Cardiac muscle cell (in vitro differentiated cells and primary cell): ENCODE results near the gene FKBP6. TPM values are rescaled to one million over a fixed set of nuclear protein-coding genes. Genes with fewer than 3 reads are reported as not detected.
"Not testable (repeated sequence)": the region's sequence is repeated elsewhere in the genome, so short reads cannot be mapped to it uniquely, and the experiment has no call there.

Experiments used
- DNase-seq, 2 donors: peaks; one replicate each; pipeline versions ENCODE4 v3.0.0 to v3.0.0-alpha.2; 2010 to 2017; ENCODE audit warnings: low read depth in 1 of 2, low spot score in 1 of 2
- H3K27ac ChIP-seq: fragments of 200-600 bp; sonication (generic); 2 replicates; pipeline ENCODE4 v1.5.1; 2016
- H3K27me3 ChIP-seq: fragments of 200-600 bp; sonication (generic); 2 replicates; pipeline ENCODE4 v1.6.0; 2016; ENCODE audit warnings: control low read depth
- H3K36me3 ChIP-seq: fragments of 200-600 bp; sonication (generic); 2 replicates; pipeline ENCODE4 v1.5.1; 2016; ENCODE audit warnings: control low read depth
- H3K4me1 ChIP-seq: fragments of 200-600 bp; sonication (generic); 2 replicates; pipeline ENCODE4 v1.8.1; 2017; ENCODE audit warnings: low read depth, mild to moderate bottlenecking, mixed run types
- H3K4me3 ChIP-seq: fragments of 200-600 bp; sonication (generic); 2 replicates; pipeline ENCODE4 v1.5.1; 2016; ENCODE audit warnings: mild to moderate bottlenecking
- H3K9me3 ChIP-seq: fragments of 200-600 bp; sonication (generic); 2 replicates; pipeline ENCODE4 v1.5.1; 2017; ENCODE audit warnings: low read depth, mild to moderate bottlenecking, control low read depth
- CTCF ChIP-seq: IDR thresholded peaks from 2 replicates; pipeline ENCODE4 v1.5.1; 2012; ENCODE audit warnings: low read depth, mild to moderate bottlenecking, low read length
- polyA plus RNA-seq: library from polyadenylated mRNA; unstranded; fragments of >200 nt; fragmentation: Nextera tagmentation; extraction: Ambion mirVana; gene quantifications from 2 replicates; pipeline ENCODE4 v1.2.1, GENCODE V29; 2016
- total RNA-seq: library from RNA; depleted of rRNA; stranded (reverse); fragments of >200 nt; gene quantifications from 2 replicates; pipeline ENCODE4 v1.2.3, GENCODE V29; 2016

Gene FKBP6
- total RNA-seq: not detected in 2 replicates
- polyA plus RNA-seq: 0.11 TPM in 1 of 2 replicates, not detected in the other

- H3K27me3 ChIP-seq, H3K36me3 ChIP-seq, H3K9me3 ChIP-seq, H3K4me3 ChIP-seq, H3K27ac ChIP-seq, H3K4me1 ChIP-seq, DNase-seq: not testable (repeated sequence)
Observed at GRCh38 chr7:73327922-73328321, at the start of gene FKBP6, which contains the start of gene TRIM50. Gene FKBP6, plus strand, starts transcription at chr7:73328161. Its CDS starts 268 bp downstream, at chr7:73328429. Gene TRIM50, minus strand, starts transcription at chr7:73328082. Its CDS starts 3,295 bp downstream, at chr7:73324787.

GRCh38 chr7:73297235-73297634, 30.7 kb upstream of the FKBP6 start:
- DNase-seq, H3K4me3 ChIP-seq, H3K36me3 ChIP-seq, H3K4me1 ChIP-seq, H3K27ac ChIP-seq, H3K27me3 ChIP-seq, H3K9me3 ChIP-seq: not testable (repeated sequence)

GRCh38 chr7:73297706-73298105, 30.3 kb upstream of the FKBP6 start:
- not testable (repeated sequence) for H3K27me3 ChIP-seq, H3K4me3 ChIP-seq, H3K36me3 ChIP-seq, DNase-seq, H3K9me3 ChIP-seq, H3K4me1 ChIP-seq, H3K27ac ChIP-seq

- not testable (repeated sequence) for DNase-seq, H3K36me3 ChIP-seq, H3K27ac ChIP-seq, H3K9me3 ChIP-seq, H3K4me1 ChIP-seq, H3K4me3 ChIP-seq, H3K27me3 ChIP-seq
Observed at GRCh38 chr7:73299812-73300211, 28.1 kb upstream of the FKBP6 start.

GRCh38 chr7:73301108-73301507, 26.9 kb upstream of the FKBP6 start:
- not testable (repeated sequence) for H3K9me3 ChIP-seq, DNase-seq, H3K27ac ChIP-seq, H3K27me3 ChIP-seq, H3K4me1 ChIP-seq, H3K36me3 ChIP-seq, H3K4me3 ChIP-seq

GRCh38 chr7:73302846-73303245, 25.1 kb upstream of the FKBP6 start:
- H3K27ac ChIP-seq, DNase-seq, H3K27me3 ChIP-seq, H3K4me3 ChIP-seq, H3K9me3 ChIP-seq, H3K36me3 ChIP-seq, H3K4me1 ChIP-seq: not testable (repeated sequence)

GRCh38 chr7:73303546-73303945, 24.4 kb upstream of the FKBP6 start:
- no peak for DNase-seq
- H3K4me3 ChIP-seq: no peak overlapping the region
- H3K36me3 ChIP-seq: no peaks in the 10 kb centered on the region
- H3K9me3 ChIP-seq: no peaks in the 10 kb centered on the region
- no peaks in the 10 kb centered on the region for H3K4me1 ChIP-seq
- H3K27ac ChIP-seq: no peak overlapping the region
- TF ChIP-seq CTCF: no peak
- H3K27me3 ChIP-seq: no peaks in the 10 kb centered on the region

- H3K27me3 ChIP-seq: no peaks in the 10 kb centered on the region
- H3K4me3 ChIP-seq: no peak overlapping the region
- H3K4me1 ChIP-seq: no peaks in the 10 kb centered on the region
- no peak for TF ChIP-seq CTCF
- DNase-seq: no peak
- H3K36me3 ChIP-seq: no peaks in the 10 kb centered on the region
- H3K9me3 ChIP-seq: no peaks in the 10 kb centered on the region
- no peak overlapping the region for H3K27ac ChIP-seq
Observed at GRCh38 chr7:73304071-73304470, 23.9 kb upstream of the FKBP6 start.

- DNase-seq: peak in 1 of 2 donors; percentile 37
- H3K9me3 ChIP-seq, H3K4me3 ChIP-seq, H3K27me3 ChIP-seq, H3K4me1 ChIP-seq, H3K36me3 ChIP-seq, H3K27ac ChIP-seq: not testable (repeated sequence)
Observed at GRCh38 chr7:73304612-73305387, 23.2 kb upstream of the FKBP6 start.
